ENCODE measurements around the gene FUCA1.

- no peak for TF ChIP-seq CTCF (conservative IDR thresholded peaks at IDR 0.05)
- no peak for TF ChIP-seq ZFX (IDR thresholded peaks at IDR 0.05)
Observed at GRCh38 chr1:23910144-23910543, 42.1 kb upstream of the FUCA1 start.
